ENCODE data around the gene SERPINH1. TPM values are rescaled to one million over a fixed set of nuclear protein-coding genes. Genes with fewer than 3 reads are reported as not detected.

Gene SERPINH1
- total and polyA plus RNA-seq, 5 donors from 2014 or later: 1.2 to 4.5 (median 3.4) TPM

DNA sequence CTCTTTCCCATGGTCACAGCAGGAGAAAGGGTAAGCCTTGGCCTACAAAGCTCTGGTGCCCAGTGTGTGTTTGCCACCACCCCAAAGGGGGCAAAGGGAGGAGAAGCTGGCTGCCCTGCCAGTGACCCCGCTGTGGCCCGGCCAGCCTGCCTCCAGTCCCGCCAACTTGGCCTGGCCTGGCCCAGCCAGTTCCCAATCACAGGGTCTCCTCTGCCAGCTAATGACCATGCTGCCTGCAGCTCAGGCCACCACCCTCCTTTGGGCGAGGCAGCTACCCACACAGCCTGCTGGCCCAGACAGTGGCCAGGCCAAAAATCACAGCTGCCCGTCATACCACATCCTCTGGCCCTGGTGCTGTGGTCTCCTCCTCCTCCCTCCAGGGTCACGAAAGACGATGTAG is 41.4 kb upstream of the SERPINH1 start:
- no peaks in the 10 kb centered on the region for H3K36me3 ChIP-seq (ENCODE audit: control insufficient read depth, insufficient read depth, low read length)
- peak overlapping the region in 1 of 4 donors; percentile 48 for H3K4me3 Mint-ChIP-seq
- no peaks in the 10 kb centered on the region for H3K27me3 ChIP-seq (ENCODE audit: control insufficient read depth, insufficient read depth, low read length)

DNA sequence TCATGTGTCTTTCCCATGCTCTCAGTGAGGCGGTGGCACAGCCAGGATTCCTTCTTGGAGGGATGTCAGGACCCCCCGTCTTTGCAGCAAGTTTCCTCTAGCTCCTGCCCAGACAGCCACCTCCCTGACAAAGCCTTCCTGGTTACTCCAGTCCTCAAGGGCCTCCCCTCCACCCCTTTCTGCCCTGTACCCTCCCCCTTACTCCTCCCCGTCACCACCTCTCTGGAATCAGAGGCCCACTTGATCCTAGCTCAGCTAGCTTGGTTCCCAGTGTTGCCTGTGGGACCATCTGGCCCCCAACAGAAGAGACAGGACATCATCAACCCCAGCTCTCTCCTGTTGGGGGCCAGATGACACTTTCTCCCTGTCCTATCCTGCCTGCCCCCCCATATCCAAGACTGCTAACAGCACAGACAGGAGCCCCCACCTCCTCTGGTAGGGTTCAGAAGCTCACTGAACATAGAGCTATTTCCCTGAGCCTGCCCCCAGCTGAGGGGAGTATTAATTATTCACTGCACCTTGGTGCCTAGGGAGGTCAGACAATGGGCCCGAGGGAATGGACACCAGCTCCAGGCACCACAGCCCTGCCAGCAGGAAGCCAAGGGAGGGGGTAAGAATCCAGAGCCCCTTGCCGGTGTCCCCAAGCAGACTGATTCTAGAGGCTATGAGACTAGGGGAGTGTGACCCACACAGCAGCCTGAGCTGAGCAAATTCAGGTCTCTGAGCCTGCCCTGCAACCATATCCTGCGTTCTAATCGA is 39.6 kb upstream of the SERPINH1 start:
- peak overlapping the region in 2 of 4 donors; percentile 48 to 99 for H3K4me3 Mint-ChIP-seq
- Histone ChIP-seq H3K36me3 (ENCODE audit: control insufficient read depth, insufficient read depth, low read length) (no peaks in the 10 kb centered on the region), H3K4me3 (ENCODE audit: low read depth, low read length) (peak overlapping the region; percentile 76), H3K9me3 (ENCODE audit: control insufficient read depth in 2 of 2, low read length in 2 of 2) (no peaks in the 10 kb centered on the region), H3K27ac (ENCODE audit: insufficient read depth, low read length, poor library complexity, severe bottlenecking) (no peak overlapping the region), H3K27me3 (ENCODE audit: control insufficient read depth, insufficient read depth, low read length) (no peaks in the 10 kb centered on the region), H3K4me1 (ENCODE audit: control insufficient read depth, insufficient read depth, low read length, poor library complexity, severe bottlenecking) (peaks cover 48% of the 10 kb centered on the region)
- ATAC-seq (ENCODE audit: low read depth in 2 of 2) (no peak), DNase-seq (no peak)
- peaks cover 0 to 2% (median 0%) of the 10 kb centered on the region in 7 donors for H3K9me3 Mint-ChIP-seq
- H3K36me3 Mint-ChIP-seq: no peaks in the 10 kb centered on the region
- peaks cover 15 to 67% (median 41%) of the 10 kb centered on the region in 4 donors for H3K4me1 Mint-ChIP-seq
- no peaks in the 10 kb centered on the region for H3K27me3 Mint-ChIP-seq
- H3K27ac Mint-ChIP-seq: peak overlapping the region in 2 of 3 donors; percentile 38 to 80

More for the DNA sequence above, 41.4 kb upstream of the SERPINH1 start:
- no peak overlapping the region for H3K4me3 ChIP-seq (ENCODE audit: low read depth, low read length)
- H3K27me3 Mint-ChIP-seq: no peaks in the 10 kb centered on the region
- H3K36me3 Mint-ChIP-seq: peaks cover 3% of the 10 kb centered on the region
- H3K9me3 ChIP-seq (ENCODE audit: control insufficient read depth in 2 of 2, low read length in 2 of 2): no peaks in the 10 kb centered on the region
- H3K4me1 ChIP-seq (ENCODE audit: control insufficient read depth, insufficient read depth, low read length, poor library complexity, severe bottlenecking): peaks cover 49% of the 10 kb centered on the region
- no peak for ATAC-seq (ENCODE audit: low read depth in 2 of 2)
- H3K27ac Mint-ChIP-seq: peak overlapping the region in 1 of 3 donors; percentile 66
- DNase-seq: no peak
- peaks cover 18 to 77% (median 45%) of the 10 kb centered on the region in 4 donors for H3K4me1 Mint-ChIP-seq
- H3K27ac ChIP-seq (ENCODE audit: insufficient read depth, low read length, poor library complexity, severe bottlenecking): no peak overlapping the region
- peaks cover 0 to 2% (median 0%) of the 10 kb centered on the region in 7 donors for H3K9me3 Mint-ChIP-seq

DNA sequence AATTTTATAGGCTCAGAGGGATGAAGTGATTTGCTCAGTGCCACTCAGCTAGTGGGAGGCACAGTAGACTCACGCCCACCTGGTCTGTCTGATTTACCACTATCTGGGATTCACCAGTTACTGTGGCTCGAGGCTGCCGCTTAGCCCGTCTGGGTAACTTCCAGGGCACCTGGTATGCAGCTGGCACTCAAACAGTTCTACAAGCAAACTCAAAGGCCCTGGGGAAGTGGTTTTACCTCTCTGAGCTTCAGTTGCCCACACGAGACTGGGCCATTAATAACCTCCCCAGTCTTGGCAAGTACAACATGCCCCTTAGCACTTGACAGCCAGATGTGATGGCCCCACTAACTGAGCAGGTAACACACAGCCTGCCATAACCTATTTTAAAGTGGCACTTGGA is 38.9 kb upstream of the SERPINH1 start:
- Mint-ChIP-seq H3K4me1 (peaks cover 11 to 63% (median 40%) of the 10 kb centered on the region in 4 donors), H3K36me3 (no peaks in the 10 kb centered on the region), H3K9me3 (peaks cover 0 to 2% (median 0%) of the 10 kb centered on the region in 7 donors), H3K27ac (peak overlapping the region; percentile 80 to 91 (median 85)), H3K4me3 (peak overlapping the region; percentile 92 to 99 (median 94)), H3K27me3 (no peaks in the 10 kb centered on the region)
- peak overlapping the region; percentile 76 for H3K4me3 ChIP-seq (ENCODE audit: low read depth, low read length)
- no peaks in the 10 kb centered on the region for H3K36me3 ChIP-seq (ENCODE audit: control insufficient read depth, insufficient read depth, low read length)
- H3K9me3 ChIP-seq (ENCODE audit: control insufficient read depth in 2 of 2, low read length in 2 of 2): no peaks in the 10 kb centered on the region
- H3K27ac ChIP-seq (ENCODE audit: insufficient read depth, low read length, poor library complexity, severe bottlenecking): peak overlapping the region; percentile 34
- no peaks in the 10 kb centered on the region for H3K27me3 ChIP-seq (ENCODE audit: control insufficient read depth, insufficient read depth, low read length)
- no peak for ATAC-seq (ENCODE audit: low read depth in 2 of 2)
- DNase-seq: no peak
- H3K4me1 ChIP-seq (ENCODE audit: control insufficient read depth, insufficient read depth, low read length, poor library complexity, severe bottlenecking): peaks cover 42% of the 10 kb centered on the region

DNA sequence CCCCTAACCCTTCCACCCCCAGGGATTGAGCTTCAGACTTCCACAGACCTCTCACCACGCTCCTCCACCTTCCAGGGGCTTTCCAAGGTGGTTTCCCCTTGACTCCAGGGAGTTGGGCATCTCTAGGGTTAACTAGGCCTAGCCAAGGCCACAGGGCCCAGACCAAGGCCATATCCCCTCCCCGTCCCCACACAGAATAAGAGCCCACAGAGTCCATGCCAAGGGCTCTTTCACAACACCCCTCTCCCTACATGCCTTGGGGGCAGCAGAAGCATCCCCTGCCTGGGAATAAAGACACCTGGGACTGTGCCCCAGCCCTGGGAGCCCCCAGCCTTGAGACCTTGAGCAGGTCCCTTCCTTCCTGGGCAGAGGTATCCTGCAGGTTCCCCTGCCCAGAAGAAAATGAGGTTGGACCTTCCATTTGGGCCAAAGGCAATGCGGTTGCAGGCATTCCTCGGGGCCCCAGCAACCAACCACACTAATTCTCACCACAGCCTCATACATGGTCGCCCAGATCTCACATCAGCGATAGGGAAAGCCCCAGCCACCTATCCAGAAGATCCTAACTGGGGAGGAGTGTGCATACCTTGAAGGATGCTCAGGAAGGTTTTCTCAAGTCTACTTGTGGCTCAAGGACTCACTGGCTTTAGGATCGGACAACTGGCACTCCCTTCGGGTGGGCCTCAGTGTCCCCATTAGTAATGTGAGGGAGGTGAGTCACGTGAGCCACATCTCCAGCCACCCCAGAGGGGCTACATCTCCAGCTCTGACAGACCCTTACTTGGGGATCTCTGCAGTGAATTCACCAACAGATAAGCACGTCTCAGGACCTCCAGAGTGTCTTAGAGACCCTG is 38.0 kb upstream of the SERPINH1 start:
- ATAC-seq (ENCODE audit: low read depth in 2 of 2) (no peak), DNase-seq (no peak)
- no peaks in the 10 kb centered on the region for H3K27me3 ChIP-seq (ENCODE audit: control insufficient read depth, insufficient read depth, low read length)
- H3K9me3 ChIP-seq (ENCODE audit: control insufficient read depth in 2 of 2, low read length in 2 of 2): no peaks in the 10 kb centered on the region
- H3K36me3 Mint-ChIP-seq: no peaks in the 10 kb centered on the region
- peak overlapping the region; percentile 92 to 99 (median 94) for H3K4me3 Mint-ChIP-seq
- peak overlapping the region; percentile 80 to 89 (median 85) for H3K27ac Mint-ChIP-seq
- no peaks in the 10 kb centered on the region for H3K27me3 Mint-ChIP-seq
- H3K4me3 ChIP-seq (ENCODE audit: low read depth, low read length): peak overlapping the region; percentile 76
- H3K9me3 Mint-ChIP-seq: peaks cover 0 to 2% (median 0%) of the 10 kb centered on the region in 7 donors
- peaks cover 11 to 63% (median 37%) of the 10 kb centered on the region in 4 donors for H3K4me1 Mint-ChIP-seq
- peak overlapping the region; percentile 34 for H3K27ac ChIP-seq (ENCODE audit: insufficient read depth, low read length, poor library complexity, severe bottlenecking)
- H3K4me1 ChIP-seq (ENCODE audit: control insufficient read depth, insufficient read depth, low read length, poor library complexity, severe bottlenecking): peaks cover 39% of the 10 kb centered on the region
- no peaks in the 10 kb centered on the region for H3K36me3 ChIP-seq (ENCODE audit: control insufficient read depth, insufficient read depth, low read length)

DNA sequence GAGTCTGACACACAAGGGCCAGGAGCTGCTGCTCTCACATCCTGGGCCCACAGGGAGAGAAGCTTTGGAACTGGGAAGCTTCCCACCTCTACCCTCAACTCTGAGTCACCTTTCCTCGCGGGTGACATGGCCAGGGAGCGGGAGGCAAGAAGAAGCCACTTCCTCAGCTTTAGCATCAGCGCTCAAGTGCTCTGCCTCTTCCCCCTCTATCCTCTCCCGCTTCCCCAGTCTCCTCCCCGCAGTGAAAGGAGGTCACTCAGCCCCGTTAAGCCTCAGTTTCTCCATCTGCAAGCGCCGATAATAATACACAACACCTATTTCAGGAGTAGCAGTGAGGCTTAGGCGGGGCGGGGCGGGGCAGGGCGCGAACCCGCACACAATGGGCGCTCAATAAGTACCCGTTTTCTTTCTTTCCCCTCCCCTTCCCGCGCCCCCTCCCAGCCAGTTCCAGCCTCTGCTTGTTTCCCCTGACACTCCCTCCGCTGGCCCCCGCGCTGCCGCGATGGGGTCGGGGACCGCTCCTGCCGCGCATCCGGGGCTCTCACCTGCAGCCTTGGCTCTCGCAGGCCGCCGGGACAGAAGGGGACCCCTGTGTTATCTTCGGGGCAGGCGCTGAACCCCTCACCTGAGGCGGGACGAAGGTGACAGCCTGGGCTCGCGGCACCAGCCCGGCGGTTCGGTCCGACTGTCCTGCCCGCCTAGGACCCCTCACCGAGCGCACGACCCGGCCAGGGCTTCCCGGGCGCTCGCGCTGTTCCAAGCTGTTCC is 37.2 kb upstream of the SERPINH1 start:
- Mint-ChIP-seq H3K9me3 (peaks cover 0 to 2% (median 0%) of the 10 kb centered on the region in 7 donors), H3K27ac (peak overlapping the region; percentile 80 to 89 (median 85)), H3K4me3 (peak overlapping the region; percentile 92 to 99 (median 94)), H3K27me3 (no peaks in the 10 kb centered on the region), H3K36me3 (no peaks in the 10 kb centered on the region), H3K4me1 (peaks cover 11 to 57% (median 34%) of the 10 kb centered on the region in 4 donors)
- ATAC-seq (ENCODE audit: low read depth in 2 of 2): no peak
- Histone ChIP-seq H3K27ac (ENCODE audit: insufficient read depth, low read length, poor library complexity, severe bottlenecking) (peak overlapping the region; percentile 41), H3K27me3 (ENCODE audit: control insufficient read depth, insufficient read depth, low read length) (no peaks in the 10 kb centered on the region), H3K9me3 (ENCODE audit: control insufficient read depth in 2 of 2, low read length in 2 of 2) (no peaks in the 10 kb centered on the region), H3K36me3 (ENCODE audit: control insufficient read depth, insufficient read depth, low read length) (no peaks in the 10 kb centered on the region), H3K4me1 (ENCODE audit: control insufficient read depth, insufficient read depth, low read length, poor library complexity, severe bottlenecking) (peaks cover 39% of the 10 kb centered on the region), H3K4me3 (ENCODE audit: low read depth, low read length) (peak overlapping the region; percentile 76)
- peak; percentile 41 to 48 (median 43) for DNase-seq

DNA sequence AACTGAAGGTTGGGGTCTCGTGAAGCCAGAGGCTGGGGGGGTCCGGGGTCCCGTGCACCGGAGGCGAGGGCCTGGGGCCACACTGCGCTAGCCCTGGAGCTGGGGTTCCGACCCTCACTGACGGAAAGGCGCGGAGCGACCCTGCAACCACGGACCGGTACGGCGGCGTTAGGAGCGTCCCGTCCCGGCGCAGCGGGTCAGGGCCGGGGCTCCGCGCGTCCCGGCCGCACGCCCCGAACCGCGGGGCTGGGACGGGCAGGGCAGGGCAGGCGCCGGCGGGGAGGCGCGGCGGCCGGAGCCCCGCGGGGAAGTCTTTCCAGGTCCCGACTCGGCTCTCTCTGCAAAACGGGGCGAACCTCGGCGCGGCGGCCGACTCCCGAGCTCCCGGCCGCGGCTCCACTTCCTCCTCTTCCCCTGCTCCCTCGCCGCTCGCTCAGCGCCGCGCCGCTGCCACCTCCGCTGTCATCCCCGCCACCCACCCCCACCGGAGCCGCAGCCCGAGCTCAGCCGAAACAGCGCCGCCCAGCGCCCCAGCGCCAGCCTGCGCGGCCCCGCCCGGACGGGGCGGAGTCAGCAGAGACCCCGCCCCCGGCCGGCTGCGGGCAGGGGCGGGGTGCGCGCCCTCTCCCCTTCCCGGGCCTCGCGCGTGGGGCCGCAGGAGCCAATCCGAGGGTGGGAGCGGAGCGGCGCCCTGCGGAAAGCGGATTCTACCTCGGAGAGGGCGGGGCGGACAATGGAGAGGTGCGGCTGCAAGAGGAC is 36.4 kb upstream of the SERPINH1 start, which contains the start of gene GDPD5:
TSS of gene GDPD5 (minus strand) at position 509 of the 759 bp plus-strand sequence. CDS start 48,206 bp downstream, outside the sequence.
- Mint-ChIP-seq H3K27me3 (no peaks in the 10 kb centered on the region), H3K27ac (peak within 1 kb of the TSS; percentile 80 to 89 (median 85)), H3K4me1 (peaks cover 11 to 58% (median 33%) of the 10 kb centered on the region in 4 donors), H3K36me3 (no peaks in the 10 kb centered on the region), H3K9me3 (peaks cover 0 to 2% (median 0%) of the 10 kb centered on the region in 7 donors), H3K4me3 (peak within 1 kb of the TSS; percentile 92 to 99 (median 94))
- Histone ChIP-seq H3K36me3 (ENCODE audit: control insufficient read depth, insufficient read depth, low read length) (no peaks in the 10 kb centered on the region), H3K9me3 (ENCODE audit: control insufficient read depth in 2 of 2, low read length in 2 of 2) (no peaks in the 10 kb centered on the region), H3K4me3 (ENCODE audit: low read depth, low read length) (peak within 1 kb of the TSS; percentile 76), H3K27ac (ENCODE audit: insufficient read depth, low read length, poor library complexity, severe bottlenecking) (peak within 1 kb of the TSS; percentile 61), H3K4me1 (ENCODE audit: control insufficient read depth, insufficient read depth, low read length, poor library complexity, severe bottlenecking) (peaks cover 39% of the 10 kb centered on the region), H3K27me3 (ENCODE audit: control insufficient read depth, insufficient read depth, low read length) (no peaks in the 10 kb centered on the region)
- DNase-seq (peak; percentile 87 to 93 (median 88)), ATAC-seq (ENCODE audit: low read depth in 2 of 2) (peak; percentile 88 to 91)

Measured in CD4-positive, CD25-positive, alpha-beta regulatory T cell (primary cell).